Measurements from ENCODE around the gene RPL11.

The RPL11 gene

GRCh38 chr1:23720256-23720995 lies 28.8 kb downstream of the RPL11 start:
- no peak for TF ChIP-seq CTCF (IDR thresholded peaks at IDR 0.05; ENCODE audit: poor library complexity, severe bottlenecking)
- no peaks in the 10 kb centered on the region for H3K36me3 ChIP-seq (ENCODE audit: low read depth)
- no peaks in the 10 kb centered on the region for H3K9me3 ChIP-seq (ENCODE audit: severe bottlenecking)
- H3K27ac ChIP-seq (ENCODE audit: poor library complexity, severe bottlenecking) = no peak overlapping the region
- no peaks in the 10 kb centered on the region for H3K27me3 ChIP-seq (ENCODE audit: insufficient read depth, poor library complexity, severe bottlenecking)
- ATAC-seq (ENCODE audit: low read depth) = no peak
- H3K4me1 ChIP-seq (ENCODE audit: insufficient read depth, poor library complexity, severe bottlenecking) = no peaks in the 10 kb centered on the region
- DNase-seq (ENCODE audit: low spot score) = no peak
- no peak overlapping the region for H3K4me3 ChIP-seq (ENCODE audit: severe bottlenecking)

DNA sequence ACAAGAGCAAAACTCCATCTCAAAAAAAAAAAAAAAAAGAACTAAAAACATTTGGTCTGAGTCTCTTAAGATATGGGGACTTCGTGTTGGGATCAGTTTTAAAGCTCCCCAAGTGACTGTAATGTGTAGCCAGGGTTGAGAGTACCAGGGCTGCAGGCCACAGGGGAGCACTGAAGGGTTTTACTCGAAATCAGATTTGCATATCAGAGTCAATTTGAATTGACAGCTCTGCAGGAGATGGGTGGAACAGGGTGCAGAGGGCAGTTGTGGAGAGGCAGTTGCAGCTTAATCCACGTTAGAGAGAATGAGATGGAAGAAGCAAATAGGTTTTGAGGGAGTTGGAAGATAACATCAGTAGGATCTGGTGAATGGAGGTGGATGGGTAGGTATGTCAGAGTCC lies 31.0 kb downstream of the RPL11 start:
- DNase-seq (ENCODE audit: low spot score) (no peak), ATAC-seq (ENCODE audit: low read depth) (no peak)
- no peak for TF ChIP-seq CTCF (IDR thresholded peaks at IDR 0.05; ENCODE audit: poor library complexity, severe bottlenecking)
- H3K4me1 ChIP-seq (ENCODE audit: insufficient read depth, poor library complexity, severe bottlenecking) = no peaks in the 10 kb centered on the region
- H3K27me3 ChIP-seq (ENCODE audit: insufficient read depth, poor library complexity, severe bottlenecking) = no peaks in the 10 kb centered on the region
- no peak overlapping the region for H3K27ac ChIP-seq (ENCODE audit: poor library complexity, severe bottlenecking)
- H3K4me3 ChIP-seq (ENCODE audit: severe bottlenecking) = no peak overlapping the region
- H3K9me3 ChIP-seq (ENCODE audit: severe bottlenecking) = no peaks in the 10 kb centered on the region
- no peaks in the 10 kb centered on the region for H3K36me3 ChIP-seq (ENCODE audit: low read depth)

- H3K27ac ChIP-seq (ENCODE audit: poor library complexity, severe bottlenecking) = no peak overlapping the region
- ATAC-seq (ENCODE audit: low read depth) (no peak), DNase-seq (ENCODE audit: low spot score) (no peak)
- no peaks in the 10 kb centered on the region for H3K27me3 ChIP-seq (ENCODE audit: insufficient read depth, poor library complexity, severe bottlenecking)
- H3K4me1 ChIP-seq (ENCODE audit: insufficient read depth, poor library complexity, severe bottlenecking) = no peaks in the 10 kb centered on the region
- H3K36me3 ChIP-seq (ENCODE audit: low read depth) = no peaks in the 10 kb centered on the region
- no peak overlapping the region for H3K4me3 ChIP-seq (ENCODE audit: severe bottlenecking)
- TF ChIP-seq CTCF (IDR thresholded peaks at IDR 0.05; ENCODE audit: poor library complexity, severe bottlenecking) = no peak
- no peaks in the 10 kb centered on the region for H3K9me3 ChIP-seq (ENCODE audit: severe bottlenecking)
These were observed 35.1 kb downstream of the RPL11 start for GRCh38 chr1:23726686-23727085.

GRCh38 chr1:23727362-23727811 lies 35.8 kb downstream of the RPL11 start:
- H3K27ac ChIP-seq (ENCODE audit: poor library complexity, severe bottlenecking) = no peak overlapping the region

More at GRCh38 chr1:23727362-23727811, 35.8 kb downstream of the RPL11 start:
- Histone ChIP-seq H3K27me3 (ENCODE audit: insufficient read depth, poor library complexity, severe bottlenecking) (no peaks in the 10 kb centered on the region), H3K4me3 (ENCODE audit: severe bottlenecking) (no peak overlapping the region), H3K4me1 (ENCODE audit: insufficient read depth, poor library complexity, severe bottlenecking) (no peaks in the 10 kb centered on the region), H3K9me3 (ENCODE audit: severe bottlenecking) (no peaks in the 10 kb centered on the region), H3K36me3 (ENCODE audit: low read depth) (no peaks in the 10 kb centered on the region)
- no peak for DNase-seq (ENCODE audit: low spot score)
- no peak for ATAC-seq (ENCODE audit: low read depth)
- TF ChIP-seq CTCF (IDR thresholded peaks at IDR 0.05; ENCODE audit: poor library complexity, severe bottlenecking) = no peak
